Hematopoietic multipotent progenitor cell treated with erythropoietin and hydrocortisone succinate and interleukin-3 and kit ligand, for 8 days (in vitro differentiated cells): ENCODE data around the gene DNAJB1.
"Not testable (repeated sequence)": the region's sequence is repeated elsewhere in the genome, so short reads cannot be mapped to it uniquely, and the experiment has no call there.

ENCODE experiments used
- DNase-seq: peaks from one replicate; pipeline ENCODE4 v3.0.0-alpha.2; 2015

Gene DNAJB1

GRCh38 chr19:14553042-14553938 lies 35.1 kb upstream of the DNAJB1 start:
- DNase-seq = no peak

DNA sequence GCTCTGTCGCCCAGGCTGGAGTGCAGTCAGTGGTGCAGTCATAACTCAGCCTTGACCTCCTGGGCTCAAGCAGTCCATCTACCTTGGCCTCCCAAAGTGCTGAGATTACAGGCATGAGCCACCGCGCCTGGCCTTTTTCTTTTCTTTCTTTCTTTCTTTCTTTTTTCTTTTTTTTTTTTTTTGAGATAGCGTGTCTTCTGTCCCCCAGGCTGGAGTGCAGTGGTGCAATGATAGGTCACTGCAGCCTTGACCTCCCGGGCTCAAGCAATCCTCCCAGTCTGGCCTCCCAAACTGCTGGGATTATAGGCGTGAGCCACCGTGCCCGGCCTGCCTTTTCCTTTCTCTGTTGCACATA lies 33.8 kb upstream of the DNAJB1 start:
- DNase-seq = not testable (repeated sequence)

DNA sequence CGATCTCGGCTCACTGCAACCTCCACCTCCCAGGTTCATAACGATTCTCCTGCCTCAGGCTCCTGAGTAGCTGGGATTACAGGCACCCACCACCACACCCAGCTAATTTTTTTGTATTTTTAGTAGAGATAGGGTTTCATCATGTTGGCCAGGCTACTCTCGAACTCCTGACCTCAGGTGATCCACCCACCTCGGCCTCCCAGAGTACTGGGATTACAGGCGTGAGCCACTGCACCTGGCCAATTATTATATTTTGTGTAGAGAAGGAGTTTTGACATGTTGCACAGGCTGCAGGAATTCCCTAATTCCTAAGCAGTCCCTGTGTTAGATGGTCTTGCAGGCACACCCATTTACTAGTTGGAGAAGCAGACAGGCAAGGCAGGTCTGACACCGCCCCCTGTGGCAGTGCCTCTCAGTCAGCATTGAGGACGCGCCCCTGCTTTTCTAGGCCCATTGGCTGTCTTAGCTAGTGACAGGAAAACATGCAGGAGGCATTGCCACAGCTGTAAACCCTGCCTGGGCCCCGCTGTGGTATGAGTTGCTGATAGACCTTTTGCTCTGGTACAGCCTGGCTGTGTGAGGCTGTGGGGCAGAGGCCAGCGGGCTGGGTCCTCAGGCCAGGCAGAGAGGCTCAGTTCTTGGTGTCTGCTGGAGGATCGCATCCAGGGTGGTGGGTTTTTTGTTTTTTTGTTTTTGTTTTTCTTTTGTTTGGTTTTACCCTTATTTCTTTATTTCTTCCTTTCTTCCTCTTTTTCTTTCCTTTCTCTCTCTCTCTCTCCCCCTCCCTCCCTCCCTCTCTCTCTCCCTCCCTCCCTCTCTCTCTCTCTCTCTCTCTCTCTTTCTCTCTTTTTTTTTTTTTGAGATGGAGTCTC lies 33.2 kb upstream of the DNAJB1 start:
- peak; percentile 90 for DNase-seq

- no peak for DNase-seq
Measured at GRCh38 chr19:14550201-14550754, 32.1 kb upstream of the DNAJB1 start.

DNA sequence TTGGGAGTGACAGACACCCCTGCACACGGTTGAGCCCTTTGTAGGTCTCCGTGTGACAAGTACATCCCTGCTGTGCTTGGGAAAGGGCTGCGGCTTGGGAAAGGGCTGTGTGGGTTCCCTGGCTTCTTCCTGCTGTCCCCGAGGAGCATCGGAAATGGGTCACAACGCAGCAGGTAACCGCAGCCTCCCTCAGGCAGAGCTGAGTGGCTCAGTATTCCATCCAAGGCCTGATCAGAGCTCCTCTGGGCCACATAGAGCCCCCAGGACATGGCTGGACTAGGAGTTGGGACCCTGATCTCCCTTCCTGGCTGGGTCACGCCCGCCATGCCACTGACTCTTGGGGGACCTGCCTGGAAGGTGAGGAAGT lies 27.5 kb upstream of the DNAJB1 start:
- DNase-seq = no peak

- no peak for DNase-seq
Measured at GRCh38 chr19:14544977-14545715, 26.9 kb upstream of the DNAJB1 start.

DNA sequence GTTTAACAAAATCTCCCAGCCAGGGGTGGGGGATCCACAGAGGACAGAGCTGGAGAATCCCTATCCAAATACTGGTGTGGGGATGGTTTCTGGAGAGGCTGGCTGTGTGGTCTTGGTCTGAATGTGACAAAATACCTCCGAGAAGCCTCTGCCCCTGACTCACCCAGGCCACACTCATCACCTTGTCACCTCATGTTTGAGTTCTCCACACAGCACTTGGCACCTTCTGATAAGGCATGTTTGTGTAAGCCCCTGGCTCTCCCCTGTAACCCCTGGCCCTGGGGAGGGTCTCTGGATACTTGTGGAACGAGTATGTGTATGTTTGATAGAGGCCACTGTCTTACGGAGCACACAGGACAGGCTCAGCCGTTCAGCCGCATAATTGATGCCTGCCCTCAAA lies 25.9 kb upstream of the DNAJB1 start:
- DNase-seq = no peak

DNA sequence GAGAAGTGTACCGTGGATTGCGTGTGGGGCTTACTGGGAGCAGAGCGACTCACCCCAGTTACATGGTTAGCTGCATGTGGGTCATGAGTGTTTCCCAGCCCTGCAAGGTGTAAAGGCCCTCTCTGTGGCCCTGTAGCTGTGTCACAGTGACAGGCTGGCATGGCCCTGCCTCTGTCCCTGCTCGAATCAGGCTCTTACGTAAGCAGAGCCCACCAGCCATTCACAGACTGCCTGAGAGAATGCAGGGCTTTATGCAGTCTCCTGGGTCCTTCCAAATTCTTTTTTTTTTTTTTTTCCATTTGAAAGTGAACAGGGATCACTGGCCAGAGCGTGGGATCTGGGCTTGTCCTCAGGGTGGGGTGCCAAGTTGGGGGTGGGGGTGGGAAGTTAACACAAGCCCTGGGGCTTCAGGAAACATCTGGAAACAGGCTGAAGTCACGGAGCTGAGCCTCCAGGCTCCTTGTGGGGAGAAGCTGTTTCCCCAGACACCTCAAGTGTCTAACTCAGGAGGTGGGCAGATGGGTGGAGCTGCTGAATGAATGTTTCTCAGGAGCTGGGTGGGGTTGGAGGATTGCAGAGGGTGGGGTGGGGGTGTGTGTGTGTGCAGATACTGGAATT lies 24.6 kb upstream of the DNAJB1 start:
- peak; percentile 52 for DNase-seq

DNA sequence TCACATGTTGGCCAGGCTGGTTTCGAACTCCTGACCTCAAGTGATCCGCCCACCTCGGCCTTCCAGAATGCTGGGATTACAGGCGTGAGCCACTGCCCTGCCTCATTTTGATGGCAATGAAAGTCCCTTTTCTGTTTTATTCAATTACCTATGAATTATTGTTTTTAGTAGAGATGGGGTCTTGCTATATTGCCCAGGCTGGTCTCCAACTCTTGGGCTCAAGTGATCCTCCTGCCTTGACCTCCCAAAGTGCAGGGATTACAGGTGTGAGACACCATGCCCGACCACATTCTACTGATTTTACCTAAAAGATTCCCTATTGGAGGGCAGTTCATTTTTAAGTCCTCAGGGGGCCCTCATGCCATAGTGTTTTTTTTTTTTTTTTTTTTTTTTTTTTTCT lies 23.8 kb upstream of the DNAJB1 start:
- not testable (repeated sequence) for DNase-seq

DNA sequence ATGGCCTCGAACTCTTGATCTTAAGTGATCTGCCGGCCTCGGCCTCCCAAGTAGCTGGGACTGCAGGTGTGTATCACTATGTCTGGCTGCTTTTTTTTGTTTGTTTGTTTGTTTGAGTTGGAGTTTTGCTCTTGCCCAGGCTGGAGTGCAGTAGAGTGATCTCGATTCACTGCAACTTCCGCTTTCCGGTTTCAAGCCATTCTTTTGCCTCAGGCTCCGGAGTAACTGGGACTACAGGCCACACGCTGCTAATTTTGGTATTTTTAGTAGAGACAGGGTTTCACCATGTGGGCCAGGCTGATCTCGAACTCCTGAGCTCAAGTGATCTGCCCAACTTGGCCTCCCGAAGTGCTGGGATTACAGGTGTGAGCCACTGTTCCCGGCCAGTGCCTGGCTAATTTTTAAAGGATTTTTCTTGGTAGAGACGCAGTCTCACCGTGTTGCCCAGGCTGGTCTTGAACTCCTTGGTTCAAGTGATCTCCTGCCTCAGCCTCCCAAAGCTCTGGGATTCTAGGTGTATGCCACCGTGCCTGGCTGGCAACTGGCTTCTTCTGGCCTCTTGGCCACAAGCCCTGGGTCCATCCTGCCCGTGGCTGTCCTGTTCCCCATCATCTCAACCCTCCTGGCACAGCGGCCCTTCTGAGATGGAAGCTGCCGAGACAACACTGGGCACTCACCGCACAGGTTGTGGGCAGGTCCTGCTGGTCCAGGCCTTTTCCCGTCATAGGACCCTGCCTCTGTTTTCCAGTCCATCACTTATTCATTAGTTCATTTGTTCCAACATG lies 22.7 kb upstream of the DNAJB1 start:
- no peak for DNase-seq

DNA sequence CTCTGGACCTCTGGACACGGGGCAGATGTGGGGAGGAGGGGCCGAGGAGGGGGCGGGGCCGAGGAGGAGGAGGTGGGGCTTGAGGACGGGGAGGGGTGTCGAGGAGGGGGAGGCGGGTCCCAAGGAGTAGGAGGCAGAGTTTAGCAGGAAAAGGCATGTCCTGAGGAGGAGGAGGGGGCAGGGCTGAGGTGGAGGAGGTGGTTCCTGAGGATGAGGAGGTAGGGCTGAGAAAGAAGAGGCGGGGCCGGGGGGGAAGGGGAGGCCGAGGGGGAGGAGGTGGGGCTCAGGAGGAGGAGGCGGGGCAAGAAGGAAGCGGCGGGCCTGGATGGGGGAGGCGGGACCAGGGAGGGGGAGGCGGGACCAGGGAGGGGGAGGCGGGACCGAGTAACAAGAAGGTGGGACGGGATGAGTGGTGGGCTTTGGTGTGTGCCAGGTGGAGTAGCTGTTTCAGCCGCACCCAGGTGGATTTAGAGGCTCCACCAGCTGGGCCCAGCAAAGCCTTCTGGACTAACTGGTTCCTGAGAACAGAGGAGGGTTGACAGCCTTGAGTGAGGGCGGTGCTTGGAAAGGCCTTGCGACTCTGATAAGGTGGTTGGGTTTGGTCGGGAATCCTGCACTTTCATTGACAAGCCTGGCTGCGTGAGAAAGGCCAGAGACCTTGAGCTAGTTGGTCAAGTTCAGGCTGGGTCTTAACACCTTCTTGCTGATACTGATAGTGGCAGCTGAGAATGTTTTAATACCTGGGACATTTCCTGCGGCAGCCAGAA lies 18.9 kb upstream of the DNAJB1 start:
- peak; percentile 95 for DNase-seq

GRCh38 chr19:14533450-14533849 lies 15.3 kb upstream of the DNAJB1 start:
- no peak for DNase-seq

DNA sequence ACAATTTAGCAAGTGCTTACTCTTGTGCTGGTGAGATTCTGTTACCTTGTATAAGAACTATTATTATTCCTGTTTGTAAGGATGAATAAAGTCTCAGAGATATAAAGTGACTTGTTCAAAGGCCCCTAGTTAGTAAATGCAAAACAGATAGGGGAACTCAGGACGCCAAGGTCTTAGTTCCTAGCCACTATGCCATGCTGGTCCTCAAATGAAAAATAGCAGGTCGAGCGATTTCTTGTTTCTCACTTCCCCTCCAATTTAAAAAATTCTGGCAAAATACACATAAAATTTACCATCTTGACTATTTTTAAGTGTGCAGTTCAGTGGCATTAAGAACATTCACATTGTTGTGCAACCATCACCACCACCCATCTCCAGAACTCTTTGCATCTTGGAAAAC lies 12.3 kb upstream of the DNAJB1 start:
- no peak for DNase-seq

DNA sequence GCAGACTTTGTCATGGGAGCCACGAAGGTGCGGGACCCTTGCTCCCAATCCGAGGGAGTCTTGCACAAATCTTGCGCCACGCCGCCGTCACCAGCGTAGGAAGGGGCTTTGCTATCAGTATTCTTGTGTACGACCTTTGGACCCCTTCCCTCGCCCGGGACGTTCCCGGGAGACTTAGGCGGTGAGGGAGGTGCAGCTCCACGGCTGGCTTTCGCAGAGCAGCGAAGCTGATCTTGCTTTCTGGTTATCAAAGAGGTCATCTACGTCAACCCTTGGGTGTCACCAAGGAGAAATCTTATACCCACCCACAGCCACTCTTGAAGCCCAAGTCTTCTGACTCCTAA lies 11.8 kb upstream of the DNAJB1 start:
- DNase-seq = peak; percentile 51

GRCh38 chr19:14529254-14530004 lies 11.2 kb upstream of the DNAJB1 start, which contains the start of gene TECR:
TSS of gene TECR (plus strand) at chr19:14529594. CDS start at chr19:14529697, 103 bp downstream.
- peak; percentile 100 for DNase-seq

DNA sequence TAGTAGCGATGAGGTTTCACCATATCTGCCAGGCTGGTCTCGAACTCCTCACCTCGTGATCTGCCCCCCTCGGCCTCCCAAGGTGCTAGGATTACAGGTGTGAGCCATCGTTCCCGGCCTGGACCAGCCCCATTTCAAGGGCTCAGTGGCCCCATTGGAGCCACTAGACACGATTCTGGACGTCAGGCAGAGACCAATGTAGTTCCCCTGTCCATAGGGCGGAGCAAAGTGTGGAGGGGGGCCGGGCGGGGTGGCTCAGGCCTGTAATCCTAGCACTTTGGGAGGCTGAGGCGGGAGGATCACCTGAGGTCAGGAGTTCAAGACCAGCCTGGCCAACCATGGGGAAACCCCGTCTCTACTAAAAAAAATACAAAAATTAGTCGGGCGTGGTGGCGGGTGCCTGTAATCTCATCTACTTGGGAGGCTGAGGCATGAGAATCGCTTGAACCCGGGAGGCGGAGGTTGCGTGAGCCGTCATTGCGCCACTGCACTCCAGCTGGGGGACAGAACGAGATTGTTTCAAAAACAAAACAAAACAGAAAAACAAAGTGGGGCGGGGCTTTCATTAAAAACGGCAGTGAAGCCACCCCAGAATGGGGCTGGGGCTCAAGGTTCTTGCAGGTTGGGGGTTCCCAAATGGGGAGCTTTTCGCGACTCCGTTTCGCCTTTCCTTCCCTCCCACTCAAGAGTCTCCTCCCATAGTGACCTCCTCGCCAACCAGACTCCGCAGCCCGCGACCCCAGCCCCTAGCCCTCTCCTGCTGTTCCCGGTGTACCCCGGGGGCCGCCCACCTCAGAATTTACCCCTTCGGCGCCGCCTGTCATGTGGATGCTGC lies 10.4 kb upstream of the DNAJB1 start:
- no peak for DNase-seq

GRCh38 chr19:14526423-14526822 lies 8.2 kb upstream of the DNAJB1 start:
- DNase-seq = no peak

GRCh38 chr19:14525729-14526128 lies 7.5 kb upstream of the DNAJB1 start:
- no peak for DNase-seq

GRCh38 chr19:14520543-14520942 lies 2.3 kb upstream of the DNAJB1 start:
- DNase-seq = no peak
